ENCODE data around the gene SMYD3. TPM values are rescaled to one million over a fixed set of nuclear protein-coding genes. Genes with fewer than 3 reads are reported as not detected.
A peak's percentile ranks its signal among the peaks of the same experiment; 100 is the strongest.

Gene SMYD3
- total and polyA plus RNA-seq, 8 donors: 20.4 to 35.1 (median 24.3) TPM

DNA sequence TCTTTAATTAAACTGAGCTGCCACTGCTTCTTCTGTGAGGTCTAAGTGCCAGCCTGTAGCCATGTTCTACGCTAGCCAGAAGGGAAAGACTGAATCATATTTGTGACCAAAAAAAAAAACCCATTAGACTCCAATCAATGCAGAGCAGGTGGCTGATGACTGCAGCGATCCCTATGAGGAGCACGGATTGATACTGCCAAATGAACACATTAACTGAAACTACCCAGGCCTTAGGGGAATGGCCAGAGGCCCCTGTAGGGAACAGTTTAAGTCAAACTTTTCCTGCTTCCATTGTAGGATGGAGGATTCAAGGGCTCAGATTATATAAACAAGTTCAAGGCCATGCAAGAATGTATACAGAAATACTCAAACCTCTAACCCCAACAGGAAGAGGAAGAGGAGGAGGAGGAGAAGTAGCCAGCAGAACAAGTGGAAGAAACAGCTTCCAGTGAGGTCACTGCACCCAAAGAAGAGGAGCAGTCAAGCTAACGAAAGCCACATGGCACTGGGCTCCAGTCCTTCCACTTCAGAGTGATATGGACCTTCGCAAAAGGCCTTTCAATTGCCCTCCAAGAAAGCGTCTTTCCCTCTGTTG is 328.3 kb downstream of the SMYD3 start:
- TF ChIP-seq, protein P1, sequence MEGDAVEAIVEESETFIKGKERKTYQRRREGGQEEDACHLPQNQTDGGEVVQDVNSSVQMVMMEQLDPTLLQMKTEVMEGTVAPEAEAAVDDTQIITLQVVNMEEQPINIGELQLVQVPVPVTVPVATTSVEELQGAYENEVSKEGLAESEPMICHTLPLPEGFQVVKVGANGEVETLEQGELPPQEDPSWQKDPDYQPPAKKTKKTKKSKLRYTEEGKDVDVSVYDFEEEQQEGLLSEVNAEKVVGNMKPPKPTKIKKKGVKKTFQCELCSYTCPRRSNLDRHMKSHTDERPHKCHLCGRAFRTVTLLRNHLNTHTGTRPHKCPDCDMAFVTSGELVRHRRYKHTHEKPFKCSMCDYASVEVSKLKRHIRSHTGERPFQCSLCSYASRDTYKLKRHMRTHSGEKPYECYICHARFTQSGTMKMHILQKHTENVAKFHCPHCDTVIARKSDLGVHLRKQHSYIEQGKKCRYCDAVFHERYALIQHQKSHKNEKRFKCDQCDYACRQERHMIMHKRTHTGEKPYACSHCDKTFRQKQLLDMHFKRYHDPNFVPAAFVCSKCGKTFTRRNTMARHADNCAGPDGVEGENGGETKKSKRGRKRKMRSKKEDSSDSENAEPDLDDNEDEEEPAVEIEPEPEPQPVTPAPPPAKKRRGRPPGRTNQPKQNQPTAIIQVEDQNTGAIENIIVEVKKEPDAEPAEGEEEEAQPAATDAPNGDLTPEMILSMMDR (IDR thresholded peaks at IDR 0.05): no peak
- Histone ChIP-seq H3K27ac (no peak overlapping the region), H3K36me3 (no peaks in the 10 kb centered on the region), H3K4me3 (no peak overlapping the region), H3K4me1 (peaks cover 0 to 4% of the 10 kb centered on the region in 2 donors), H3K9me3 (no peaks in the 10 kb centered on the region), H3K27me3 (no peaks in the 10 kb centered on the region)
- DNase-seq (no peak), ATAC-seq (no peak)
- intact Hi-C loops (cut with DNase I): no loop called here

DNA sequence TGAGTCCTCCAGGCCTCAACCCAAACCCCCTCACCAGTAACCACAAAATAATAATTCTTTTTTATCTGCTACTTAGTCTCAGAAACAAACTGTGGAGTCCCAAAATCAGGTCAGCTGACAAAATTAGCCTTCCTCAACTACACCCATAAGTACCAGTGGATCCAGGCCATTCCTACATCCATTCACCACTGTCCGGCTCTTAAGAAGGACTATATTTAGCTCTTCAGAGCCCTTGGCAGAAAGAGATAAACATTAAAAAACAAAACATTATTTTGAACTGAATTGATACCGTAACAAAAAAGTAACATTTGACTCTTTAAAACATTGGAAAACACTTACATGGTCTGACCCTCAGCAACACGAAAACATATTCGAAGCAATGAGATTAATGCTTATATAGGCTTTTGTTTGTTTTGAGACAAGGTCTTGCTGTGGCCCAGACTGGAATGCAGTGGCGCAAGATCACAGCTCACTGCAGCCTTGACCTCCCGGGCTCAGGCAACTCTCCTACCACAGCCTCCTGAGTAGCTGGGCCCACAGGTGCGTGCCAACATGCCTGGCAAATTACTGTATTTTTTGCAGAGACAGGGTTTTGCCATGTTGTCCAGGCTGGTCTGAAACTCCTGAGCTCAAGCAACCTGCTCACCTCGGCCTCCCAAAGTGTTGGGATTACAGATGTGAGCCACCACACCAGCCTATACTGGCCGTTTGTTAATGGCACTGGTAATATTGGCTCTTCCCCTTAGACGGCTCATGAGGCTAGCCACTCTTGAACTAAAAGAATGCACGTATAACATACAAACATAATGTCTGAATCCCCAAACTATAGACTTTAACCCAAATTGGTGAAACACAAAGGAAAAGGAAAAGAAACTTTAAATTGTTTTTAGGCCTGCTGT is 330.7 kb downstream of the SMYD3 start:
- H3K4me3 ChIP-seq: no peak overlapping the region
- H3K27ac ChIP-seq: no peak overlapping the region
- TF ChIP-seq, protein P1 (IDR thresholded peaks at IDR 0.05): no peak
- no peaks in the 10 kb centered on the region for H3K36me3 ChIP-seq
- DNase-seq: peak in 1 of 4 donors; percentile 39
- ATAC-seq: peak; percentile 44
- intact Hi-C loops (cut with DNase I): no loop called here
- H3K9me3 ChIP-seq: no peaks in the 10 kb centered on the region
- peaks cover 0 to 4% of the 10 kb centered on the region in 2 donors for H3K4me1 ChIP-seq
- H3K27me3 ChIP-seq: no peaks in the 10 kb centered on the region

DNA sequence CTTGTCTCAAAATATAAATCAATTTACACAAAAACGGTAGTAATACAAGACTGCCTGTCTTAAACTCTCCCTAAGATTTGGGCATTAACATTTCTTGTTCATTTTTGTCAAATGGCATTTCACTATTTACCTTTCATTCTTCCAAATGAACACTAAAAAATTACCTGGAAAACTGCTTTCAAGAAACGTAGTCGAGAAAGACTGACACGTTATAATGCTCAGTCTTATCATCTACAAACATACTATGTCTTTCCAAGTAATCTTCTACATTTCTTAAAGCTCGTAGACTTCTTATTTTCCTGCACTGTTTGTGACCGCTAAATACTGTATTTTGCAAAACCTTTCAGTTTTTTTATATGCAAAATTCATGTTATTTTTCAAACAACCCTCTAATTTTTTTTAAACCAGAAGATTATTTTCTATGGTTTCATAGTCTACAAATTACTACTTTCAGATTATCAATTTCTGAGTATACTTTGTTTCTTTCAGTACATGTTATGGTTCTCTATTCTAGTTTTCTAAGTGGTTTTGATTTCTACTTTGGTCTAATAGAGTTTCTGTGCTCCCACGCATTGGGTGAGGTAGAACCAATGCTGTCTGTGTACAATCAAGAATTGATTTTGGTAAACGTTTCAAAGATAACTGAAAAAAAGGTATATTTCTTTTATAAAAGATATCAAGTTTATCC is 336.4 kb downstream of the SMYD3 start:
- Histone ChIP-seq H3K9me3 (no peaks in the 10 kb centered on the region), H3K27ac (no peak overlapping the region), H3K27me3 (no peaks in the 10 kb centered on the region), H3K4me3 (no peak overlapping the region), H3K36me3 (no peaks in the 10 kb centered on the region), H3K4me1 (no peaks in the 10 kb centered on the region)
- intact Hi-C loops (cut with DNase I): no loop called here
- DNase-seq: no peak
- ATAC-seq: no peak
- TF ChIP-seq, protein P1 (IDR thresholded peaks at IDR 0.05): no peak

DNA sequence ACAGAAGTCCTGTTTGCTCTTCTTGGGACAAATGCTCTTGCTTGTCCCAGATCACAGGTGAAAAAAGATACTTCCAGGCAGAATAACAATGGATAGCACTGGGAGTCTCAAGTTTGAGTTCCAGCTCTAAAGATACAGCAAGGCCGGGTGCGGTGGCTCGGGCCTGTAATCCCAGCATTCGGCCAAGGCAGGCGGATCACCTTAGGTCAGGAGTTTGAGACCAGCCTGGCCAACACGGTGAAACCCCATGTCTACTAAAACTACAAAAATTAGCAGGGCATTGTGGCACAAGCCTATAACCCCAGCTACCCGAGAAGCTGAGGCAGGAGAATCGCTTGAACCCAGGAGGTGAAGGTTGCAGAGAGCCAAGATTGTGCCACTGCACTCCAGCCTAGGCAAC is 337.6 kb downstream of the SMYD3 start:
- Histone ChIP-seq H3K27me3 (no peaks in the 10 kb centered on the region), H3K9me3 (no peaks in the 10 kb centered on the region), H3K36me3 (no peaks in the 10 kb centered on the region), H3K4me1 (no peaks in the 10 kb centered on the region), H3K4me3 (no peak overlapping the region), H3K27ac (no peak overlapping the region)
- no peak for ATAC-seq
- TF ChIP-seq, protein P1 (IDR thresholded peaks at IDR 0.05): no peak
- intact Hi-C loops (cut with DNase I): no loop called here
- peak in 1 of 4 donors; percentile 59 for DNase-seq

DNA sequence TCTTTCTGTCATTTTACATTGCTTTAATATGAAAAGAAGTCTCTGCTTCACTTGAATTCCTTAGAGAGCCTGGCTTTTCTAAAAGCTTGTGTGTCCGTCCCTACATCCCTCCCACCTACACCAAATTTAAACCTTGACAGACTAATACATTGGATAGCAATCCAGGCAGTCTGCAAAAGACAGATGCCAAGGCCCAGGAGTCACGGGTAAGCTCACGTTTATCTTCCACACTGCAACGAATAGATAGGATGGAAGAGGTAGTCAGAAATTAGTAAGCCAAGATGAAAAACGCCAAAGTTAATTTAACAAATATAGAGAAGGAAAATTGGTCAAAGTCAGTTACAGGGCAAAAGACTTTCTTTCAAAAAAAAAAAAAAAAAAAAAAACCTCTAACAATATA is 338.1 kb downstream of the SMYD3 start:
- intact Hi-C loops (cut with DNase I): no loop called here

More for the DNA sequence above, 338.1 kb downstream of the SMYD3 start:
- Histone ChIP-seq H3K4me3 (no peak overlapping the region), H3K4me1 (no peaks in the 10 kb centered on the region), H3K27ac (no peak overlapping the region), H3K36me3 (no peaks in the 10 kb centered on the region), H3K9me3 (no peaks in the 10 kb centered on the region), H3K27me3 (no peaks in the 10 kb centered on the region)
- no peak for ATAC-seq
- TF ChIP-seq, protein P1 (IDR thresholded peaks at IDR 0.05): no peak
- no peak for DNase-seq
